ENCODE measurements around the gene CTBP2.
A peak's percentile ranks its signal among the peaks of the same experiment; 100 is the strongest.

Gene CTBP2

DNA sequence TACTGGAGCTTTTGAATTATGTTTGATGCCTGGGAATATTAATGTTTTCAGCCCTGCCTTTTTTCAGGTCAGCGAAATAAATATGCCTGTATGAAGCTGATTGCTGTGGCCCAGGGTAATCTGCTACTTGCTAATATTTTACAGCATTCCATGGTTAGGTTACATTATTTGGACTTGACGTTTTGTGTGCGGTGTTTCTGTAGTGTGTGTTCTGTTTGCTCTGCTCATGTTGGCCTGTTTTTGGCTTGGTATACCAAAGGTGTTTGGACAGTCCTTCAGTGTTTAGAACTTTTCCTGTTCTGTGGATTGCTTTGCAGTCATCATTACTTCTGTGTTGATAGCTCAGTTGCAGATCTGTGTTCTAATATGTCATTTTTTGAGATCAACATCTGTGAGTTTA lies 206.9 kb downstream of the CTBP2 start:
- TF ChIP-seq CTCF (IDR thresholded peaks at IDR 0.05; ENCODE audit: control insufficient read depth, insufficient read depth, low read depth, low read length, missing control alignments), result no peak
- no peak overlapping the region for H3K4me3 ChIP-seq (ENCODE audit: control insufficient read depth, low read depth, low read length)
- no peak for DNase-seq (ENCODE audit: low read depth)

GRCh38 chr10:124952123-124952522 lies 208.2 kb downstream of the CTBP2 start:
- no peak overlapping the region for H3K4me3 ChIP-seq (ENCODE audit: control insufficient read depth, low read depth, low read length)
- TF ChIP-seq CTCF (IDR thresholded peaks at IDR 0.05; ENCODE audit: control insufficient read depth, insufficient read depth, low read depth, low read length, missing control alignments), result no peak
- no peak for DNase-seq (ENCODE audit: low read depth)

DNA sequence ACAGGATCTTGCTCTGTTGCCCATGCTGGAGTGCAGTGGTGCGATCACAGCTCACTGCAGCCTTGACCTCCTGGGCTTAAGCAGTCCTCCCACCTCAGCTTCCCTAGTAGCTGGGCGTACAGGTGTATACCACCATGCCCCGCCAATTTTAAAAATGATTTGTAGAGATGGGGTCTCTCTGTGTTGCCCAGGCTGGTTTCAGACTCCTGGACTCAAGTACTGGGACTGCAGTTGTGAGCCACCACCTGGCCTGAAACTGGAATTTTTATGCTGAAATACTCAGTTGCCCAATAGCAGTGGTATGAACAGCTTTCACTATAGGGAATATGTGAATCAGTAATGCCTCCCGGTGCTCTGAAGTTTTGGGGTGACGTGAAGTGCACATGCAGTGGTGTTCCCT lies 210.8 kb downstream of the CTBP2 start:
- no peak for TF ChIP-seq CTCF (IDR thresholded peaks at IDR 0.05; ENCODE audit: control insufficient read depth, insufficient read depth, low read depth, low read length, missing control alignments)
- no peak overlapping the region for H3K4me3 ChIP-seq (ENCODE audit: control insufficient read depth, low read depth, low read length)
- DNase-seq (ENCODE audit: low read depth), result peak; percentile 10

GRCh38 chr10:124946945-124947344 lies 213.4 kb downstream of the CTBP2 start:
- TF ChIP-seq CTCF (IDR thresholded peaks at IDR 0.05; ENCODE audit: control insufficient read depth, insufficient read depth, low read depth, low read length, missing control alignments), result no peak
- no peak overlapping the region for H3K4me3 ChIP-seq (ENCODE audit: control insufficient read depth, low read depth, low read length)
- DNase-seq (ENCODE audit: low read depth), result no peak

- TF ChIP-seq CTCF (IDR thresholded peaks at IDR 0.05; ENCODE audit: control insufficient read depth, insufficient read depth, low read depth, low read length, missing control alignments), result no peak
- H3K4me3 ChIP-seq (ENCODE audit: control insufficient read depth, low read depth, low read length), result no peak overlapping the region
- DNase-seq (ENCODE audit: low read depth), result peak; percentile 23
Measured at GRCh38 chr10:124944982-124945381, 215.4 kb downstream of the CTBP2 start.

GRCh38 chr10:124943301-124944092 lies 216.9 kb downstream of the CTBP2 start:
- no peak overlapping the region for H3K4me3 ChIP-seq (ENCODE audit: control insufficient read depth, low read depth, low read length)
- peak; percentile 48 for DNase-seq (ENCODE audit: low read depth)
- no peak for TF ChIP-seq CTCF (IDR thresholded peaks at IDR 0.05; ENCODE audit: control insufficient read depth, insufficient read depth, low read depth, low read length, missing control alignments)
